HG03565 (cell line): ENCODE measurements around the gene HDAC9.

Experiments used
- ATAC-seq: cut with Tn5 transposase; IDR thresholded peaks from one replicate; pipeline ENCODE4 v1.9.1; 2021; ENCODE audit warnings: mild to moderate bottlenecking, moderate library complexity; ENCODE audit not compliant: unreplicated experiment

The HDAC9 gene

GRCh38 chr7:18580950-18581349 is 85.4 kb downstream of the HDAC9 start:
- no peak for ATAC-seq

- ATAC-seq = no peak
Measured at GRCh38 chr7:18583305-18583704, 87.8 kb downstream of the HDAC9 start.

GRCh38 chr7:18590241-18590640 is 94.7 kb downstream of the HDAC9 start:
- ATAC-seq = no peak

DNA sequence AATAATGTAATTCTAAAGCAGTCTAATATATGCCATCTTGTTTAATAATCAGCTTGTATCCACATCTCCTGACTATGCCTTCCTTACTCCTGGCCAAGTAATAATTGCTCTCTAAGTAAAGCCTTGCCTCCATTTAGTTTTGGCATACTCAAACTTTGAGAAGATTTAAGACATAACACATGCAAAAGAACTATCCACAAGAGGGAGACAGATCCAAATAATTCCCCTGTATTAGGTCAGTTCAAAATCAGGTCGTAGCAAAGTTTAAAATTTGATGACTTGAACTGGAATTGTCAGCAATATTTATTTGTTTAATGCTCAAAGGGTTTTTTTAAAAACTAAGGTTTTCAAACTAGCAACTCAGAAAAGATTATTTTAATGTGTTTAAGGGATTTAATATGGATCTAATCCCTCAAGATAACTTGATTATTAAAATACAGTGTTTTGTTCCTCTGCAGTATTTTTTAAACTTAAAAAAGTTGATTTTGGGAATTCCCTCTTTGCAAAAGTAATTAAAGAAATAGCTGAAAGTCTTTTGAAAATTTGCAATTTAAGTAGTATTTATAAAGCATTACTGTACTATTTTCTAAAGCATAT is 95.3 kb downstream of the HDAC9 start:
- no peak for ATAC-seq

DNA sequence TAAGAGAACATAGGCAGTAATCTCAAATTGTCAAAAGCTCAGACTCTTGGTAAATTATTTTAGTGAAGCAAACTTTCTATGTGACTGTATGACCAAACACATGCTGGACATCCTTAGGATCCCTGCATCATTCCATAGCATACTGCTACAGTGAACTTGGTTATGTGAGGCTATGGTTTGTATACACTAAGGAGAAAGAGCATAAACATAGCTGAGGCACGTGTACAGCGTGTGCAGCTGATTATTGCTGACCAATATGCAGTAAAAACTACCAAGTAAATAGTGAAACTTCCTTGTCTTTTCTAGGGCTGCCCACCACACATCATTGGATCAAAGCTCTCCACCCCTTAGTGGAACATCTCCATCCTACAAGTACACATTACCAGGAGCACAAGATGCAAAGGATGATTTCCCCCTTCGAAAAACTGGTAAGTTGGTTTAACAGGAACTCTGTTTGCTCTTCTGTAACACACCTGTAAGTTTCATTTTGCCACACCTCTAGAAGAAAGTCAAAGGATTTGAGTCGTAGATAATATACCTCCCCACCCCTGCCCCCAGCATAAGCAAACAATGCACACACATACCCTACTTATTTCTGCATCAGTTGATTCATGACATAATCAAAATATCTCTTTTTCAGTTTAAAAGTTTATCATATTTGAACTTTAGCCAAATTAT is 98.2 kb downstream of the HDAC9 start:
- ATAC-seq = no peak

- ATAC-seq = no peak
Measured at GRCh38 chr7:18597754-18598153, 102.2 kb downstream of the HDAC9 start.

DNA sequence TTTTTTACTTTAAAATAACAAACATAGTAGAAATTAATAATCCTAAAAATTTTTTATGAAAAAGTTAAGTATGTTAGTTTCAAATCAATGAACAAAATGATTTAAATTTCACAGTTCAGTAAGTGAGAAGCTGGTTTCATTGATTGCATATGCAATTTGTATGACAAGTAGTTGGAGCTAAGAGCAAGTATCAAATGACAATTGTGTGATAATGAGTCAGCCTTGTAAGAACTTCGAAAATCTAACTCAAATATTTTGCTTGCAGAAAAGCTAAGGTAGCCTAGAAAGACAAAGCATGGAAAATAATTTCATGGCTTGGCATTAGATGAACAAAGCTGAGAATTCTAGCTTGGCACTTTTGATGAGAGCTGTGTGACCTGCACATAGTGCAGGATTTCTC is 111.5 kb downstream of the HDAC9 start:
- ATAC-seq = no peak

DNA sequence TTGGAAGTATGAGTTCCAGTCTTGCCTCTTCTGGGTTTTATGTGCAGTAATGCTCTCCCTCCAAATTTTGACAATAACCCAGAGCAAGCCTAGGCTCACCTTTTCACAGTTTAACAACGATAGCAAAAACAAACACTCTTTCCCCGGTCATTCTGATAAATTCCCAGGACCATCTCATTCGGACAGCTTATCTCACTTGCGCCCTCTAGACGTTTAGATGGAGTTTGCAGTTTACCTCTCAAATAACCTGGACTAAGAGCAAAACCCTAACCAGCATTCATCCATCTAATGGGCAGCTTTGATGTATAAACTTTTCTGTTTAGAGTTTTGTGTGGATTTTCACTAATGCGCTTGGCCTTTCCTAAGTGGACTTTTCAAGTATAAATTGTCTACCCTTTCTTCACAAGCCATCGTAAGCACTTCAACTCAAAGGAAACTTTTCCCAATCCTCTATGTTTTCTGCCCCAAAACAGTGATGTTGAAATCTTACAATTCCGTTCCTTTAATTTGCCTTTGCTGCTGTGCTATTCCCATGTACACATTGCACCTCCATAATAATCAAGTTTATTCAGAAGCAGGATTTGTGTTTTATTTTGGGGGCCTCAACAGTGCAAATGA is 114.9 kb downstream of the HDAC9 start:
- no peak for ATAC-seq

DNA sequence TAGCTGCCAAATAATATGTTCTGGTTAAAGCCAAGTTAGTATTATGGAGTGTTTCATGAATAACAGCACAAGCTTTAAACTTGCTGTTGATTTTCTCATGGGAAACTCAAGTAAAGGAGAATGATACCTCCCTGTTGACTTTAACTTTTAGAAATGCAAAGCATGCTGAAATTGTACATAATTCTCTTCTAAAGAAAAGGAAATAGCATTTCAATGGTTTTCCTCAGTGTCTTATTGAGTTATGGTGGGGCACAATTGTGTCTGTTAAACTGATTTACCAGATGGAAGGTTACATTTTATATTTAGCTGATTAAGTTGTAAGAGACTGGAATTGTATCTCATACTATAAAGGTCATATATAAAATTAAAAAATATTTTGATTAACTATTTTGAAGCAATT is 119.3 kb downstream of the HDAC9 start:
- ATAC-seq = no peak

DNA sequence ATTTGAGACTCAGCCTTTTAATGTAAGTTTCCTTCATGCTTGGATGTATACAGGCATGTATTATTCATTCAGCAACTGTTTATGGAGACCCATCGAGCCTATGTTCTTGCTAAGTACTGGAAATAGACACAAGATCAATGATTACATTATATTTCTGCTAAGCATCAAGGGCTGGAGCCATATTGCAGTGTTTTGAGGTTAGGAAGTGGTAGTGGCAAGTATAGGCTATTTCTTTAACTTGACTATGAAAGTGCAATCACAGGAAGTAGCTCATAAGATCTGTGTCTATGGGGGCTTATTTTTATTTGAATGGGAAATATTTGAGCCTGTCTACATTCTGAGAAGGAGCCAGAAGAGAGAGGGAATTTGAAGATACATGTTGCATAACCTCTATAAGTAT is 123.8 kb downstream of the HDAC9 start:
- no peak for ATAC-seq

DNA sequence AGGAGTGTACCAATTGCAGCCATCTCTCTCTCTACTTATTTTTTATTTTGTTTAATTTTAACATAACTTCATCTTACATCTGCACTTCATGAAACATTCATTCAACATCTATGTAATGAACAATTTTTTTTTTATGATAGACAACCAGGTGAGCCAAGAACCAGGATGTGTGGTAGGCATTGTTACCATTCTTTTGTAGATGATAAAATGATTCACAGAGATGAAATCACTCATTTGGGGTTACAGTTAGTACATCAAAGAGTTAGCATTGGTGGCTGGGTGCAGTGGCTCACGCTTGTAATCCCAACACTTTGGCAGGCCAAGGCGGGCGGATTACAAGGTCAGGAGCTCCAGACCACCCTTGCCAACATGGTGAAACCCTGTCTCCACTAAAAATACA is 127.8 kb downstream of the HDAC9 start:
- ATAC-seq = no peak

DNA sequence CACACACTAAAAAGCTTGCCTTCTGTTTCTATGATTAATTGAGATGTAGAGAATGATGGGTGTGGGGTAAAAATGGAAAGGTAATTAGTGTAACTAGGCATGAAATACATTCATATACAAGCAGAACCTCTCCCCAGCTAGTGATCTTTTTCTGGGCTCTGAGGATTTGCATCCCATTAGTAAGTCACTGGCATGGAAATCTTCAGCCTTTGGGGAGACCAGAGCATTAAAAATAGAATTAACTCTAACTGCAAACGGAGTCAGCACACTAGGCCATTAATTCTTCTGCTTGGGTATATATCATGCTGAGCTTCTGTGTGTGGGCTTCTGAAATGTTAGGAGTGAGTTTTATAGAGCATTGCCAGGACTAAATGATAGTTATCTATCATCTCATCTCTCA is 128.9 kb downstream of the HDAC9 start:
- ATAC-seq = no peak

DNA sequence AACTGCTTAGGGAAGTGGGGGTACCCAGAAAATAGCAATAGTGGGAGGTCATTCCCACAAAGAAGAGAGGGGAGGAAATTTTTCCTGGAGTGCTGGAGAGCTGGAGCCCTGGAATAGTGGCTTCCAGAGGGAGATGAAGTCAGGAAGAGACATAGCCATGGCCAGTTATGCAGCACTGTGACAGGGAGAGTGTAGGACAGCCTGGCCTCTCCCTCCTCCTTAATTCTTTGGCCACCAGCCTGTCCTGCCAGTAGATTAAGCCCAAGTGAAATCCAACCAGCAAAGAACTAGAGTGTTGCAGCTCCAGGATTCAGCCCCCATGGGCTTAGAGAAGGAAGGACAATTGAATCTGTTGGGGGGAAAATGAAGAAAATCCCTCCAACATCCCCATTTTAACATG is 130.5 kb downstream of the HDAC9 start:
- no peak for ATAC-seq

GRCh38 chr7:18626717-18627116 is 131.2 kb downstream of the HDAC9 start:
- ATAC-seq = no peak

DNA sequence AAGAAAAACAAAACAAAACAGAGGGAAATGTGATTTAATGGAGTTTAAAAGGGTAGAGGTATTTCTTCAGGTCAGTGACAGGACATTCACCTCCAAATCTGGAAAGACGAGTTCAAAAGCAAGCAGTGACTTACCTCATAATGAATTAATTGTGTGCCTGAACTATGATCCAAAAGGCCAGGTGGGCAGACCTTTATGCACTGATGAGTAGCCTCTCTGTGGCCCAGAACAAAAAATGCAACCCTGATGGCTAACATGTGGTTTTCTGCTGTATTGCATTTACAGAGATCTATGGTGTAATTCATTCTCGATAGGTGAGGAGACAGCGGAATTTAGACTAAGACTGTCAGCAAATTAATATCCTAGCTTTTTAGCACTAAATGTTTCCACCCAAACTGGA is 142.0 kb downstream of the HDAC9 start:
- ATAC-seq = no peak

GRCh38 chr7:18638594-18639452 is 143.3 kb downstream of the HDAC9 start:
- no peak for ATAC-seq

DNA sequence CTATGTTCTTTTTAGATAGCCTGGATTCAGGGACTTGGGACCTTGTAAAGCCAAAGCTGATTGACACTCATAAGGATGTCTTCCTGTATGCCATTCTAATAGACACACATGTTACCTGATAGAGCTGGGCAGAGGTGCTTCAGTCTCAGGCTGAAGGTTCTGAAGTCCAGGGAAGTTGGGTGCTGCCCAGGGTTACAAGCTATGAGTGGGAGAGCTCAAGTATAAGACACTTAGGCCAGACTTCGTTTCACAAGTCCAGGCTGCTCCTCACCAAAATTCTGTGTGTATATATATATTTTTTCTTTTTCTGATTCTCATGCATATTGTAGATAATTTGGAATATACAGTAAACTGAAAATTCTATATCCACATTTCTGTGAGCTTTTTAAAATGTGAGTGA is 144.2 kb downstream of the HDAC9 start:
- no peak for ATAC-seq

GRCh38 chr7:18644981-18645380 is 149.4 kb downstream of the HDAC9 start:
- no peak for ATAC-seq

GRCh38 chr7:18647582-18647981 is 152.0 kb downstream of the HDAC9 start:
- no peak for ATAC-seq

DNA sequence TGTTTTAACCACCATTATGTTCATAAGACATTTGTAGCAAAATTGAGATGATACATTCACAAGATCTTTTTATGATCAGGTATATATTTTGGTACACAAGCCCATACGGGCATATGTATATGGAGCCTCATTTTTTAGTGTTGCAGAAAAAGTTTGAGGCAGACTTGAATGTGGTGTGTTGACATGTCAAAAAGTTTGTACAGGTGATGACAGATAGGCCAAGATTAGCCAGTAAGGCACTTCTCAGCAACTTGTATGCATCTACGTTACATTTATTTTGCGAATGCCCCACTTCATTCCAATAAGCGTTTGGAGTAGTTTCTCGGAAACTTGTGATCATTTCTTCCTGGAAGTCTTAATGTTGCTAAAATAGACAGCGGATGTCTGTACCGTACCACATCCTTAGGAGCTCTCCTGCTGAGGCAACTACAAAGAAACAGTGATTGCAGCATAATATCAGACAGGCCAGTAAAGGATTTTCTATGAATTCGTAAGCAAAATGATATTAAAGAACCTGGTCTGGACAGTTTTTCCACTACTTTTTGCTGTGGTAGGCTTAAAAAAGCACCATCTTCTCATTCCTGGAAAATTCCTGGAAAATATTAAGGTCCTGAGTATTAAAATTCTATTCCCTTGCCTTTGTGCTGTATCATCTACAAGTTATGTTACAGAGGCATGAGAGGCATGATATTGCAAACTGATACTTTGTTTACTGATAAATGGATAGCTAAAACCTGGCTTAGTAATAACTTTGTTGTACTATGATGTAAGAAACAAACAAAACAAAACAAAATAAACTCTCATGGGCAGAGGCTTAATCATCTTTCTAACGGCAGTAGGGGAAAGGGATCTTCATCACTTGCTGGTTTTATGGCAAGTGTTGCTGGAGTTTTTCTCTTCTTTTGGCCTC is 153.6 kb downstream of the HDAC9 start:
- no peak for ATAC-seq
